Suppressor macrophage treated with lipopolysaccharide for 4 hours (primary cell): Measurements from ENCODE around the gene AADACL3.
"Not testable (repeated sequence)": the region's sequence is repeated elsewhere in the genome, so short reads cannot be mapped to it uniquely, and the experiment has no call there.

ENCODE experiments used
- DNase-seq: peaks from one replicate; pipeline ENCODE4 v3.0.0-alpha.2; 2020

AADACL3 gene

DNA sequence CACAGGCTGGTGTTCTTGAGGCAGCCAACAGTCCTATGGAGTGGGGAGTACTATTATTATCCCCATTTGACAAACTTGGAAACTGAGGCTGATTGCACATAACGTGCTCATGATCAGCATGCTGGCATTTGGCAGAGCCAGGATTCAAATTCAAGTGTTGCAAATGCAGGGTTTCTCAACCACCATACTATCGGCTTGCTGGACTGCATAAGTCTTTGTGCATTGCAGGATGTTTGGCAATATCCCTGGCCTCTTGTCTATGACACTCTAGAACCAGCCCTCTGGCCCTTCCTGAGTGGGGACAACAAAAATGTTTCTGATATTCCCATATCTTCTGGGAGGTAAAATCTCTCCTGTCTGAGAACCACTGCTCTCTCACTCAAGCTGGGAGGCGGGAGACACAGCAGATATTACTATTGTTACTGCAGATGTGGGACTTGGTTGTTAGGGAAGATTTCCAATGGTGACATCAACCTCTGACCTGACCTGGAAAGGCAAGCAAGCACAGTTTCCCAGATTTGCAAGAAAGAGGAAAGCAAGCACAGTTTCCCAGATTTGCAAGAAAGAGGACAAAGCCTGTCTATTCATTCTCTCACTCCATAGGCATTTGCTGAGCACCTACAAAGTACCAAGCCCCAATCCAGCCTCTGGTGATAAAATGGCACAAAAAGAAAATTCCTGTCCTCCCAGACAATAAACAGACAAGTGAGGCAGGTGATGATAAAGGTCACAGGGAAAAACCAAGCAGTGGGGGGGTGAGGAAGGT lies 1.0 kb upstream of the AADACL3 start:
- DNase-seq, result no peak

DNA sequence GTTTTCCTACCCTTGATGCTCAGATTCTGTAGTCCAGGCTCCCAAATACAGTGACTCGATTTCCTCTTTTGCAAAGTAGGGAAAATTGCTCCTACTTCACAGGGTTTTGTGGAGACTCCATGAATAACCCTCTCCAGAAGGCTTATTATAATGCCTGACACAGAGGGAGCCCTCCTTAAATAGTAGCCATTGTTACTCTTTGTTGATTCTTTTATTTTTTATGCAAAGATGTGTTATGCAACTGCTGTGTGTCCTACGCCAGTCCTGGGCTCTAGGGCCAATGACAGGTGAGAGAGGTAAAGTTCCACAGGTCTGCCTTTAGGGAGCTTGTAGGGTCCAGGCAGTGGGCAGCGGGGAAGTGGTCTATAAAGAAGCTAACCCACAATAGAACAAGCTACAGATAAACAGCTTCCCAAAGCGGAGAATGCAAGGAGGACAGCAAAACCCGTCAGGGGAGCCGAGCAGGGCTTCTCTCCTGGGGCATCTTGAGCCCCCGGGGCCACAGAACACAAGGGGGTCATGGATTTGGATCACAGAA lies 1.5 kb downstream of the AADACL3 start:
- no peak for DNase-seq

GRCh38 chr1:12722626-12723025 lies 6.7 kb downstream of the AADACL3 start:
- no peak for DNase-seq

- DNase-seq, result no peak
Observed at GRCh38 chr1:12728391-12728790, 12.5 kb downstream of the AADACL3 start.

DNA sequence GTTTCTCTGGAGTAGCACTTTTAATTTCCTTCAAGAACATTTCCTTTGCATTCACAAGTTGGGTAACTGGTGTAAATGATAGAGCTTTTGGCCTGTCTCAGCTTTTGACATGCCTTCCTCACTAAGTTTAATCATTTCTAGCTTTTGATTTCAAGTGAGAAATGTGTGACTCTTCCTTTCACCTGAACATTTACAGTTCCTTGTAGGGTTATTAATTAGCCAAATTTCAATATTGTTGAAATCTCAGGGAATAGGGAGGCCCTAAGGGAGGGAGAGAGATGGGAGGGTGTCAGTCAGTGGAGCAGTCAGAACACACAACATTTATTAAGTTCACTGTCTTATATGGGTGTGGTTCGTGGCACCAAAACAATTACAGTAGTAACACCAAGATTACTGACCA lies 14.2 kb downstream of the AADACL3 start:
- DNase-seq, result no peak

DNA sequence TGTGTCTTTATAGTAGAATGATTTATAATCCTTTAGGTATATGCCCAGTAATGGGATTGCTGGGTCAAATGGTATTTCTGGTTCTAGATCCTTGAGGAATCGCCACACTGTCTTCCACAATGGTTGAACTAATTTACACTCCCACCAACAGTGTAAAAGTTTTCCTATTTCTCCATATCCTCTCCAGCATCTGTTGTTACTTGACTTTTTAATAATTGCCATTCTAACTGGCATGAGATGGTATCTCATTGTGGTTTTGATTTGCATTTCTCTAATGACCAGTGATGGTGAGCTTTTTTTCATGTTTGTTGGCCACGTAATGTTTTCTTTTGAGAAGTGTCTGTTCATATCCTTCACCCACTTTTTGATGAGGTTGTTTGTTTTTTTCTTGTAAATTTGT lies 15.2 kb downstream of the AADACL3 start:
- not testable (repeated sequence) for DNase-seq

DNA sequence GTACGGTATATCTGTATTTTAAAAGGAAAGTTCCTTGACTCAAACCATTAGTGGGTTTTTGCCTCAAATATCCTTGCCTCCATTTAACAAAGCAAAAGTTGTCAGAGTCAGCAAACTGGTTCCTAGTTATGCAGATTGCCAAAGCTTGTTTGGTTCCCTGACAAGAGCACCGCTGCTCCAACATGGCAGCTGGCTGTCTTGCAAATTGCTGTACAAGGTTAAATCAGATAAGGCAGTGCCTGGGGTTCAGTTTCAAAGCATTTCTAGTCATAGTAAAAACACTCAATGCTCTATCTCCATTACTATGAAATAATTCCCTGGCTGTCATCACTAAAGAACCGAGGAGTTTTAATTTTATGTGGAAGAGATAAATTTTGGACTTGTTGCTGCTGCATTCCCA lies 18.7 kb downstream of the AADACL3 start:
- no peak for DNase-seq

GRCh38 chr1:12738934-12739333 lies 23.0 kb downstream of the AADACL3 start:
- no peak for DNase-seq

DNA sequence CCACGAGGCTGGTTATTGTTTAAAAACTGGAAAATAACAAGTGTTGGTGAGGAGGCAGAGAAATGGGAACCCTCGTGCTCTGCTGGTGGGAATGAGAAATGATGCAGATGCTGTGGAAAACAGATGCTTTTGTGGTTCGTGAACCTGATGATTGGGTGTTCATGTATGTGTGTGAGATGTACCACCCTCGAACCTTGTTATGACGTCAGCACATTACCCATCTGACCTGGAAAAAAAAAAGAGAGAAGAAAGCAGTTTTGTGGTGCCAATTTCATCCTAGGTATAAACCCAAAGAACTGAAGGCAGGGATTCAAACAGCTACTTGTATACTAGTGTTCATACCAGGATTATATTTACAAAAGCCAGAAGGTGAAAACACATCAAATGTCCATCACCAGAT lies 23.7 kb downstream of the AADACL3 start:
- no peak for DNase-seq

DNA sequence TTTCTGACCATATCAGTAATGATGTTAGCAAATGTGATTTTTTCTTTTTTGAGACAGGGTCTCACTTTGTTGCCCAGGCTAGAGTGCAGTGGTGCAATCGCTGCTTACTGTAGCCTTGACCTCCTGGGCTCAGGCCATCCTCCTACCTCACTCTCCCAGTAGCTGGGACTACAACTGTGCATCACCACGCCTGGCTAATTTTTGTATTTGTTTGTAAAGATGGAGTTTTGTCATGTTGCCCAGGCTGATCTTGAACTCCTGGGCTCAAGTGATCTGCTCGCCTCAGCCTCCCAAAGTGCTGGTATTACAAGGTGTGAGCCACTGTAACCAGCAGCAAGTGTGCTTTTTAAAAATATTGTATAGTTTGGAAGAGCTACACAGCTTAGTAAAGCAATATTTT lies 26.0 kb downstream of the AADACL3 start:
- DNase-seq, result no peak

- no peak for DNase-seq
Observed at GRCh38 chr1:12745126-12745991, 29.4 kb downstream of the AADACL3 start.

DNA sequence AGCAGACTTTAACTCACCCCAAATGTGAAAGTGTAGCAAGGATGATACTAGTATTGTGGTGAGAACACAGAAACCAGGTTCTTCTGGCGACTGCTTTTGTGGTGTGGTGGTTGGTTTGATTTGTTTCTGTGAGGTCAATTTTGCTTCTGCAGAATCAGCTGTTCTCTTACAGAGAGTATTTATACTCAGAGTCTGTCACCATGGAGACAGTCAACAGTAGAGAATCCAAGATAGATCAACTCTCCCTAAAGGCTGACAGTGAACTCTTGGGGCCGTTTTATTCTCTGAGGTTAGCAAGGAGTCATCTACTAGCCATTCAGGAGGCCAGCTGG lies 30.0 kb downstream of the AADACL3 start, which contains the start of gene CFAP107:
TSS of gene CFAP107 (plus strand) at position 209 of the 332 bp plus-strand sequence. CDS start 231 bp downstream, outside the sequence.
- DNase-seq, result no peak

- DNase-seq, result no peak
Observed at GRCh38 chr1:12748778-12749355, 33.0 kb downstream of the AADACL3 start.

- no peak for DNase-seq
Observed at GRCh38 chr1:12754738-12755137, 38.8 kb downstream of the AADACL3 start.

DNA sequence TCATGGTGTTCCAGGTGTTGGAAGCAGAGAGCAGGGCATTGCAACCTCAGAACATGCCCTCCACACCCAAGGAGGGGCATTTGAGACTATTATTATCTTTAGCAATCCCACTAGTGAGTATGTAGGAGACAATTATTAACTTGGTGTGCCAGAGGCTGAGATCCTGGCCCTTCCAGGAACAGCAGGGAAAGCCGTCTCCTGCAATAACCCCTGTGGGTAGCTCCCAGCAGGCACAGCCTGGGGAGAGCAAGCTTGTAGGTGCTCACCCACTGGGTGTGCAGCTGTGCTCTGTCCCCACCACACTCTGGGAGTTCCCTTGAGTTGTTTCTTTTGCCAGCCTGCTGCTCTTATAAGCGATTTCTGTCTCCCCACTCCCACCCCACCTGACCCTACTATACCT lies 40.4 kb downstream of the AADACL3 start:
- DNase-seq, result no peak

- DNase-seq, result no peak
Observed at GRCh38 chr1:12756768-12757413, 41.0 kb downstream of the AADACL3 start.

- DNase-seq, result no peak
Observed at GRCh38 chr1:12757836-12758235, 41.9 kb downstream of the AADACL3 start.

GRCh38 chr1:12760256-12760795 lies 44.4 kb downstream of the AADACL3 start:
- no peak for DNase-seq

GRCh38 chr1:12761781-12762180 lies 45.9 kb downstream of the AADACL3 start:
- DNase-seq, result no peak

GRCh38 chr1:12762766-12763165 lies 46.9 kb downstream of the AADACL3 start:
- DNase-seq, result no peak

DNA sequence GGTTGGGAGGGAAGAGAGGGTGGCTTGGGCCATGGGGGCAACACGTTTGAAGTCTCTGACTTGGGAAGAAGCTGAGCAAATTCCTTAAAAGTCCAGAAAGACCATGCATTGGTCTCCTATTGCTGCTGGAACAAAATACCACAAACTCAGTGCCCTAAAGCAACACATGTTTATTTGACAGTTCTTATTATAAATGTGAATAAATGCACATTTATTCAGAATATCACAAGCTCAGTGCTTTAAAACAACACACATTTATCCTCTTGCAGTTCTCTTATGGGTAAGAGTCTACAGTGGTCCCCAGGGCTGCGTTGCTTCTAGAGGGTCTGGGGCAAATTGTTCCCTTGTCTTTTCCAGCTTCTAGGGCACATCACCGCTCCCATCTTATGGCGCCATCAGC lies 47.6 kb downstream of the AADACL3 start:
- DNase-seq, result no peak

GRCh38 chr1:12764016-12764415 lies 48.1 kb downstream of the AADACL3 start:
- DNase-seq, result no peak

DNA sequence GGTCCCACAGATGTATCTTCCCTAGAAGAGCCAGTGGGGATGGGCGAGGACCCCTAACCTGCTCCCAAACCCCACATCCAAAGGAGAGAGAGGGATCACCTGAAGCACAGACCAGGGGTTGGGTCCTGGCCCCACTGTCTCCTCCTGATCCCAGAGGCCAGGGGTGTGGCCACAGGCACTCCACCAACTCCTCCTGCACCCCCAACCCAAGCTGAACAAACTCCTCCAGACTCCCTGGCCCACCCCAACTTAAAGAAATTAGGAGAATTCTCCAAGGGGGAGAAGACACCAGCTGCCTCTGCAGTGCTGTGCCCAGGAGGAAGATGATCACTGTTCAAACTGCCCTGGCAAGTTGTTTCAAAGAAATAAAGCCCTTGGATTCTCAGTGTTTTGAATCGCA lies 53.1 kb downstream of the AADACL3 start:
- DNase-seq, result no peak
